Thoracic aorta (tissue), 2 donors: ENCODE measurements around the gene RBBP8NL. TPM values are rescaled to one million over a fixed set of nuclear protein-coding genes. Genes with fewer than 3 reads are reported as not detected.
A peak's percentile ranks its signal among the peaks of the same experiment; 100 is the strongest.

Experiments
- ATAC-seq: fragments of 150-250 bp; one replicate; pipeline ENCODE4 v1.8.0; 2017; ENCODE audit warnings: low read depth; ENCODE audit not compliant: insufficient number of reproducible peaks, low FRiP score
- DNase-seq: peaks from one replicate; pipeline ENCODE4 v3.0.0-alpha.2; 2020; ENCODE audit warnings: low spot score
- H3K27ac ChIP-seq, 2 donors: fragments of 200-600 bp; sonication (generic); 1 replicate in 1 of 2; 2 replicates in 1 of 2; pipeline ENCODE4 v1.5.1; 2016; ENCODE audit warnings: mild to moderate bottlenecking in 2 of 2, moderate library complexity in 2 of 2
- H3K27me3 ChIP-seq: fragments of 200-600 bp; sonication (generic); replicated peaks from 2 replicates; pipeline ENCODE4 v1.6.0; 2016; ENCODE audit warnings: mild to moderate bottlenecking; ENCODE audit not compliant: insufficient read depth
- H3K36me3 ChIP-seq: fragments of 200-600 bp; sonication (generic); one replicate; pipeline ENCODE4 v1.5.1; 2016
- H3K4me1 ChIP-seq, 2 donors: fragments of 200-600 bp; sonication (generic); 1 replicate in 1 of 2; 2 replicates in 1 of 2; pipeline versions ENCODE4 v1.5.1 to v1.6.0; 2016; ENCODE audit warnings: low read depth in 2 of 2, mild to moderate bottlenecking in 1 of 2; ENCODE audit not compliant: control insufficient read depth in 1 of 2
- H3K4me3 ChIP-seq: fragments of 200-600 bp; sonication (generic); 2 replicates; pipeline ENCODE4 v1.5.1; 2016; ENCODE audit warnings: mild to moderate bottlenecking
- H3K9me3 ChIP-seq: fragments of 200-600 bp; sonication (generic); 2 replicates; pipeline ENCODE4 v1.5.1; 2016
- total RNA-seq, 2 donors: library from RNA; depleted of rRNA; stranded (reverse); fragments of >200 nt; gene quantifications; one replicate each; pipeline versions ENCODE4 v1.1.0 to v1.2.3, GENCODE V29; 2016
- TF ChIP-seq, protein P1 (sequence below): fragments of 200-600 bp; sonication (generic); IDR thresholded peaks from one replicate; pipeline ENCODE4 v1.5.1; 2019; ENCODE audit warnings: antibody characterized with exemption

The RBBP8NL gene
- total RNA-seq, 2 donors from 2014 or later, result not detected

DNA sequence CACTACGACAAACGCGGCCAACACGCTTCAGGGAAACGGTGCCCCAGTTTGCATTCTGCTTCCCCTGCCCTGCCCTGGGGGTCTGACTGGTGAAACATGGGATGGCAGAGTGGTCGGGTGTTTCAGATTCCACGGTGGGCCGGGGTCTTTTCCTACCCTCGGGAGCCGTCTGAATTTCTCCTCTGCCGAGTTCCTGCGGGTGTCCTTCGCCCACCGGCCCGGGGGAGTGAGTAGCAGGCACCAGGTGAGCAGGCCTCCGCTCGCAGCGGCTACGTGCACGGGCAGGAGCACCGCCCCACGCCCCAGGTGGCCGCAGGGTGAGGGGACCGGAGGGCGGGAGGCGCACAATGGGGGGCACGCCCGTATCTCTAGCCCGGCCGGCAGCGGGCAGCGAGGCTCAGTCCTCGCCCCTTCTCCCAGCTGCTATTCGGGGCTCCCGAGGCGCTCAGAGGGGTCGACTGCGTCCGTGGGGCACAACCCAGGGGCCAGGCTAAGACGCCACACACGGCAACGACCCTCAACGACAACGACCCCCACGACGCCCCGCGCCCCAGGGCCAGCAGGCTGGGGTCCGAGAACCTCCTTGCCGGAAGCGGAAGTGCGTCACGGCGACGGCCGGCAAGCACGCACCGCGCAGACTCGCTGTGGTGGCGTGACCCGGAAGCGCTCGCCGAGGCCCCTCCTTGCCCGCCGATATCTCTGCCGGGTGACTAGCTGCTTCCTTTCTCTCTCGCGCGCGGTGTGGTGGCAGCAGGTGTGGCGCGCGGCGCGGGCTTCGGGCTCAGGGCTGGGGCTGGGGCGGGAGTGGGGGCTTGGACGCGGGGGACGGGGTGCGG lies 40.7 kb downstream of the RBBP8NL start, which contains the start of gene RPS21:
Gene RPS21 (plus strand): TSS at position 721 of the 836 bp plus-strand sequence. CDS start 236 bp downstream, outside the sequence.
- Histone ChIP-seq H3K4me1 (peaks cover 7 to 28% of the 10 kb centered on the region in 2 donors), H3K9me3 (no peaks in the 10 kb centered on the region), H3K27me3 (no peaks in the 10 kb centered on the region), H3K36me3 (peaks cover 12% of the 10 kb centered on the region), H3K27ac (peak within 1 kb of the TSS; percentile 82 to 87), H3K4me3 (peak within 1 kb of the TSS; percentile 82)
- peak; percentile 62 for ATAC-seq
- peak; percentile 64 for DNase-seq
- TF ChIP-seq, protein P1, sequence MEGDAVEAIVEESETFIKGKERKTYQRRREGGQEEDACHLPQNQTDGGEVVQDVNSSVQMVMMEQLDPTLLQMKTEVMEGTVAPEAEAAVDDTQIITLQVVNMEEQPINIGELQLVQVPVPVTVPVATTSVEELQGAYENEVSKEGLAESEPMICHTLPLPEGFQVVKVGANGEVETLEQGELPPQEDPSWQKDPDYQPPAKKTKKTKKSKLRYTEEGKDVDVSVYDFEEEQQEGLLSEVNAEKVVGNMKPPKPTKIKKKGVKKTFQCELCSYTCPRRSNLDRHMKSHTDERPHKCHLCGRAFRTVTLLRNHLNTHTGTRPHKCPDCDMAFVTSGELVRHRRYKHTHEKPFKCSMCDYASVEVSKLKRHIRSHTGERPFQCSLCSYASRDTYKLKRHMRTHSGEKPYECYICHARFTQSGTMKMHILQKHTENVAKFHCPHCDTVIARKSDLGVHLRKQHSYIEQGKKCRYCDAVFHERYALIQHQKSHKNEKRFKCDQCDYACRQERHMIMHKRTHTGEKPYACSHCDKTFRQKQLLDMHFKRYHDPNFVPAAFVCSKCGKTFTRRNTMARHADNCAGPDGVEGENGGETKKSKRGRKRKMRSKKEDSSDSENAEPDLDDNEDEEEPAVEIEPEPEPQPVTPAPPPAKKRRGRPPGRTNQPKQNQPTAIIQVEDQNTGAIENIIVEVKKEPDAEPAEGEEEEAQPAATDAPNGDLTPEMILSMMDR, result peak; percentile 21

- Histone ChIP-seq H3K4me1 (peaks cover 8 to 31% of the 10 kb centered on the region in 2 donors), H3K27ac (no peak overlapping the region), H3K9me3 (no peaks in the 10 kb centered on the region), H3K27me3 (no peaks in the 10 kb centered on the region), H3K36me3 (no peaks in the 10 kb centered on the region), H3K4me3 (no peak overlapping the region)
- ATAC-seq, result no peak
- TF ChIP-seq, protein P1, result peak; percentile 90
- DNase-seq, result no peak
Observed at GRCh38 chr20:62382306-62383198, 44.8 kb downstream of the RBBP8NL start.

- ATAC-seq (no peak), DNase-seq (no peak)
- H3K27me3 ChIP-seq, result no peaks in the 10 kb centered on the region
- H3K4me1 ChIP-seq, result peaks cover 10 to 35% of the 10 kb centered on the region in 2 donors
- no peaks in the 10 kb centered on the region for H3K36me3 ChIP-seq
- no peaks in the 10 kb centered on the region for H3K9me3 ChIP-seq
- TF ChIP-seq, protein P1, result no peak
- no peak overlapping the region for H3K4me3 ChIP-seq
- no peak overlapping the region for H3K27ac ChIP-seq
Observed at GRCh38 chr20:62381842-62382241, 45.5 kb downstream of the RBBP8NL start.

- H3K36me3 ChIP-seq, result no peaks in the 10 kb centered on the region
- TF ChIP-seq, protein P1, result no peak
- no peaks in the 10 kb centered on the region for H3K9me3 ChIP-seq
- peaks cover 13 to 39% of the 10 kb centered on the region in 2 donors for H3K4me1 ChIP-seq
- H3K27me3 ChIP-seq, result no peaks in the 10 kb centered on the region
- DNase-seq (no peak), ATAC-seq (no peak)
- no peak overlapping the region for H3K27ac ChIP-seq
- H3K4me3 ChIP-seq, result no peak overlapping the region
Observed at GRCh38 chr20:62381202-62381797, 46.0 kb downstream of the RBBP8NL start.
